Kidney (tissue), 14 donors: ENCODE measurements around the gene PGBD5. TPM values are rescaled to one million over a fixed set of nuclear protein-coding genes. Genes with fewer than 3 reads are reported as not detected.

Experiments used
- DNase-seq, 5 donors: peaks; one replicate each; pipeline ENCODE4 v3.0.0-alpha.2; 2013 to 2020
- FAIRE-seq: peaks from 2 replicates; lab custom pipeline; 2012; peaks lifted over from hg19 to GRCh38; lab: Jason Lieb, UNC
- H3K27ac ChIP-seq, 2 donors: one replicate each; pipeline ENCODE4 v1.7.0; 2013; ENCODE audit warnings: low read depth in 2 of 2, low read length in 2 of 2, inconsistent platforms in 1 of 2
- H3K27me3 ChIP-seq: one replicate; pipeline ENCODE4 v1.7.1; 2013; ENCODE audit warnings: low read length, inconsistent platforms; ENCODE audit not compliant: control insufficient read depth, insufficient read depth
- H3K36me3 ChIP-seq, 3 donors: one replicate each; pipeline versions ENCODE4 v1.7.0 to v1.7.1; 2013; ENCODE audit warnings: low read length in 3 of 3, control low read depth in 1 of 3, inconsistent platforms in 1 of 3; ENCODE audit not compliant: insufficient read depth in 3 of 3, control insufficient read depth in 2 of 3
- H3K4me1 ChIP-seq, 3 donors: one replicate each; pipeline versions ENCODE4 v1.7.0 to v1.7.1; 2013; ENCODE audit warnings: low read length in 3 of 3, inconsistent platforms in 1 of 3, low read depth in 1 of 3; ENCODE audit not compliant: control insufficient read depth in 2 of 3, insufficient read depth in 2 of 3
- H3K4me3 ChIP-seq, 3 donors: one replicate each; pipeline versions ENCODE4 v1.7.0 to v1.8.1; 2013; ENCODE audit warnings: low read length in 3 of 3, control low read depth in 1 of 3, inconsistent platforms in 1 of 3
- H3K9ac ChIP-seq, 3 donors: one replicate each; pipeline versions ENCODE4 v1.7.0 to v1.7.1; 2013; ENCODE audit warnings: low read length in 3 of 3, control low read depth in 1 of 3, inconsistent platforms in 1 of 3
- H3K9me3 ChIP-seq, 3 donors: one replicate each; pipeline versions ENCODE4 v1.7.0 to v1.7.1; 2013; ENCODE audit warnings: low read length in 3 of 3, control low read depth in 1 of 3, inconsistent platforms in 1 of 3; ENCODE audit not compliant: control insufficient read depth in 2 of 3, insufficient read depth in 1 of 3
- intact Hi-C: fragments of 100-400 bp; cut with DNase I; formaldehyde crosslinking; loops from one replicate; pipeline ENCODE4 v1.11.1; 2022
- polyA plus RNA-seq: library from polyadenylated mRNA; stranded (reverse); fragments of 350-450 nt; fragmentation: Illumina TruSeq; extraction: RNeasy Lipid Tissue Mini Kit (QIAGEN cat#74804); gene quantifications from one replicate; pipeline ENCODE4 v1.2.3, GENCODE V29; 2014; ENCODE audit warnings: low read depth, low replicate concordance; ENCODE audit not compliant: insufficient read depth
- total RNA-seq: library from RNA; stranded (reverse); fragmentation: NEBNext Ultra II Directional; extraction: Animal tissue kit (Norgen Biotek cat#: 25700); gene quantifications from one replicate; pipeline ENCODE4 v1.2.1, GENCODE V29; 2021
- TF ChIP-seq, protein P1 (sequence below): IDR thresholded peaks from 3 replicates; pipeline ENCODE4 v1.5.1; 2012; ENCODE audit warnings: mild to moderate bottlenecking, moderate library complexity, borderline replicate concordance; ENCODE audit not compliant: insufficient read depth; ENCODE audit errors: extremely low read depth
- donor health status: control.
- donor health status: control.
- donor health status: control.
- donor health status: control.
- donor health status: control.
- donor health status: DM: yes; HTN: yes; CAD: no.
- donor health status: Normal renal cell carcinoma (clear cell type).

The PGBD5 gene
- total and polyA plus RNA-seq, 2 donors from 2014 or later: 2.0 to 3.7 TPM

DNA sequence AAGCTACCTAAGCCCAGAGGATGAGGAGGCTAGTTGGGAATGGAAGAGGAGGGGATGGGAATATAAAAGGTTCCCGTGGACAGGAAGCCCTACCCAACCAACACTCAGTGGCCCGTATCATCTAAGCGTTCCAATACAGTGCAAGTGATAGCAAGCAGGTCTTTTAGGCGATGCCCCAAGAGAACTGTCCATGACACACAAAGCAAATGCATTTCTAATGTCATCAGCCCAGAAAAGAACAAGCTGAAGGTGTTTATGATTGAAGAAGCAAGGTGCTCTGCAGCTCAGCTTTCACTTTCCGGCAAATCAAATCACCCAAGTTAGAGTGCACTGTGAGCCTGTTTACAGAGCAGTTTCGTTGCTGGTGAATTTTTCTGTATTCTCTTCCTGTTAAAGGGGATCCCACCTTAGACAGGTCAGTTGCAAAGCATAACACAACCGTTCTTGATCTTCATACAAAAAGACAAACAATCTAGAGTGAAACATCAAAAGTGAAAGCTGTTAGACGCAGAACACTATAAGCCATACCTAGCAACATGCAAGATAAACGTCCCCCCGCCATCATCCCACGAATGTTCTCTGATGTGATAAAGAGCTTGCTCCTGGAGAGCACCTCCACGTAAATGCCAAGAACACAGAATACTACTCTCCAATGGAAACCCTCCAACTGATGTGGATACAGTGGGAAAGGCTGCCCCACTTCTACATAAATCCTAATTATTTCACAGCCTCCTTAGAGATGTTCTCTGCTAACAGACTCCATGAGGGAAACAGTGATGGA, 54.0 kb downstream of the PGBD5 start:
- FAIRE-seq: no peak
- TF ChIP-seq, protein P1, sequence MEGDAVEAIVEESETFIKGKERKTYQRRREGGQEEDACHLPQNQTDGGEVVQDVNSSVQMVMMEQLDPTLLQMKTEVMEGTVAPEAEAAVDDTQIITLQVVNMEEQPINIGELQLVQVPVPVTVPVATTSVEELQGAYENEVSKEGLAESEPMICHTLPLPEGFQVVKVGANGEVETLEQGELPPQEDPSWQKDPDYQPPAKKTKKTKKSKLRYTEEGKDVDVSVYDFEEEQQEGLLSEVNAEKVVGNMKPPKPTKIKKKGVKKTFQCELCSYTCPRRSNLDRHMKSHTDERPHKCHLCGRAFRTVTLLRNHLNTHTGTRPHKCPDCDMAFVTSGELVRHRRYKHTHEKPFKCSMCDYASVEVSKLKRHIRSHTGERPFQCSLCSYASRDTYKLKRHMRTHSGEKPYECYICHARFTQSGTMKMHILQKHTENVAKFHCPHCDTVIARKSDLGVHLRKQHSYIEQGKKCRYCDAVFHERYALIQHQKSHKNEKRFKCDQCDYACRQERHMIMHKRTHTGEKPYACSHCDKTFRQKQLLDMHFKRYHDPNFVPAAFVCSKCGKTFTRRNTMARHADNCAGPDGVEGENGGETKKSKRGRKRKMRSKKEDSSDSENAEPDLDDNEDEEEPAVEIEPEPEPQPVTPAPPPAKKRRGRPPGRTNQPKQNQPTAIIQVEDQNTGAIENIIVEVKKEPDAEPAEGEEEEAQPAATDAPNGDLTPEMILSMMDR: no peak
- Histone ChIP-seq H3K27me3 (no peaks in the 10 kb centered on the region), H3K27ac (no peak overlapping the region), H3K9me3 (no peaks in the 10 kb centered on the region), H3K4me3 (no peak overlapping the region), H3K36me3 (no peaks in the 10 kb centered on the region), H3K4me1 (no peaks in the 10 kb centered on the region), H3K9ac (no peak overlapping the region)
- intact Hi-C loops: no loop called here
- no peak for DNase-seq

DNA sequence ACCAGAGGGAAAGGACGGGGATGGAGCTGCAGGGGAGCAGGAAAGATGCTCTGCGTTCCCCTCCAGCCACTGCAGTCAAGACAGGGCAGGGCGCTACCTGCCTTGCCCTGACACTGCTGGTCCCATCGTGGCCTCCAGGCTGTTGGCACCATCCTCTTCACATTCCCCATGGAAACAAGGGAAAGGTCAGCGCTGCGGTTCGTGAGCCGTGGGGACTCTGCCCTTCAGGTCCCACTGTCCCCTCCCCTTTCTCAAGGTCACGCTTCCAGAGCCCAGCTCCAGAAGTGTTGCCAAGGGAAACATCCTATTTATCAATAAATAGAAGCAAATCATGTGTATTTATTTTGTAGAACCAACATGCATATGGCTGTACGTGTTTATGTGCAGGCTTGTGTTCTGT, 56.0 kb downstream of the PGBD5 start:
- FAIRE-seq: no peak
- DNase-seq: peak in 1 of 5 donors; percentile 48
- TF ChIP-seq, protein P1: no peak

DNA sequence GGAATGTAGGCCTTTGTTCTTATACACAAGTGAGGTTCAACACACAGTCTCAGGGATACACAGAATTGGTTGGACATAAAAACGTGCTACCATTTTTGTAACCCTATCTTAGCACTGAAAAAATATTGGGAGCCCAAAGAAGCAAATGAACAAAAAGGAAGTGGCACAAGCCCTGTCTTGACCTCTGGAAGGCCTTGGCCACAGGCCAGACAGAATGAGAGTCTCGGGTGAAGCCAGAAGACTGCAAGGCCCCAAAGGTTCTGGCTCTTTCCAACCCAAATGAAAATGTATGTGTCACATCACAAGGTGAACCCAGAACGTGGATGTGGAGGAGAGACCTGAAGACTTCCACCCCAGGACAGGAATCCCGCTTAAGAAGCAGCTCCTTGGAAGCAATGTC, 57.3 kb downstream of the PGBD5 start:
- H3K27me3 ChIP-seq: no peaks in the 10 kb centered on the region
- intact Hi-C loops: no loop called here
- H3K27ac ChIP-seq: no peak overlapping the region
- no peak overlapping the region for H3K9ac ChIP-seq
- FAIRE-seq (no peak), DNase-seq (no peak)
- H3K9me3 ChIP-seq: no peaks in the 10 kb centered on the region
- no peaks in the 10 kb centered on the region for H3K36me3 ChIP-seq
- TF ChIP-seq, protein P1: no peak
- H3K4me3 ChIP-seq: no peak overlapping the region
- H3K4me1 ChIP-seq: no peaks in the 10 kb centered on the region

More for the DNA sequence above, 56.0 kb downstream of the PGBD5 start:
- no peak overlapping the region for H3K27ac ChIP-seq
- no peaks in the 10 kb centered on the region for H3K36me3 ChIP-seq
- H3K4me3 ChIP-seq: no peak overlapping the region
- no peaks in the 10 kb centered on the region for H3K27me3 ChIP-seq
- H3K9ac ChIP-seq: no peak overlapping the region
- H3K9me3 ChIP-seq: no peaks in the 10 kb centered on the region
- H3K4me1 ChIP-seq: no peaks in the 10 kb centered on the region
- intact Hi-C loops: no loop called here
